ENCODE results near the gene NTM. TPM values are rescaled to one million over a fixed set of nuclear protein-coding genes. Genes with fewer than 3 reads are reported as not detected.

NTM gene
- total RNA-seq, 1 donor from 2014 or later = 4.3 TPM

DNA sequence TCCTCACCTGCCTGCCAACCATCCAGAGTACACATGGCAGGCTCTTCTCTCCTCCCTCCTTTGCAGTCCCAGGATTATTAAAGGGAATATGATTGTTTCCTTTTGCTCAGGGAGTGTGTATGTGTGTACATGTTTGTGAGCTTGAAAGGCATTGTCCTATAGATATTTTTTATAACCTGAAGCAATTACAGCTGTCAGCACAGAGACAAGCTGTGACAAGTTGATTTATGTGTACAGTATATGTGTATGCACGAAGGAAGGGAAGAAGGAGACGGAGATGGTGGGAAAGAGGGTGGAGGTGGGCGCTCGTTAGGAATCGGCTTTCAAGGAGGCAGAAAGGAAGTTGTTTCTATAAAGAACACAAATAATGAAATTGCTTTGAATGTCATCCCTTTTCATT is 537.0 kb downstream of the NTM start:
- no peak for TF ChIP-seq CTCF (IDR thresholded peaks at IDR 0.05; ENCODE audit: unreplicated experiment)
- Mint-ChIP-seq H3K36me3 (ENCODE audit: insufficient read depth) (no peaks in the 10 kb centered on the region), H3K9me3 (ENCODE audit: low read depth) (no peaks in the 10 kb centered on the region), H3K27ac (no peak overlapping the region), H3K4me1 (ENCODE audit: low read depth) (peaks cover 15% of the 10 kb centered on the region), H3K4me3 (ENCODE audit: low read depth) (no peak overlapping the region), H3K27me3 (peaks cover 66% of the 10 kb centered on the region)
- no peak for DNase-seq (ENCODE audit: low spot score, unreplicated experiment)

GRCh38 chr11:131908316-131908715 is 537.9 kb downstream of the NTM start:
- no peak for DNase-seq (ENCODE audit: low spot score, unreplicated experiment)
- H3K36me3 Mint-ChIP-seq (ENCODE audit: insufficient read depth) = no peaks in the 10 kb centered on the region
- no peak overlapping the region for H3K27ac Mint-ChIP-seq
- H3K4me3 Mint-ChIP-seq (ENCODE audit: low read depth) = no peak overlapping the region
- TF ChIP-seq CTCF (IDR thresholded peaks at IDR 0.05; ENCODE audit: unreplicated experiment) = no peak
- peaks cover 8% of the 10 kb centered on the region for H3K4me1 Mint-ChIP-seq (ENCODE audit: low read depth)
- H3K9me3 Mint-ChIP-seq (ENCODE audit: low read depth) = no peaks in the 10 kb centered on the region
- peaks cover 74% of the 10 kb centered on the region for H3K27me3 Mint-ChIP-seq

DNA sequence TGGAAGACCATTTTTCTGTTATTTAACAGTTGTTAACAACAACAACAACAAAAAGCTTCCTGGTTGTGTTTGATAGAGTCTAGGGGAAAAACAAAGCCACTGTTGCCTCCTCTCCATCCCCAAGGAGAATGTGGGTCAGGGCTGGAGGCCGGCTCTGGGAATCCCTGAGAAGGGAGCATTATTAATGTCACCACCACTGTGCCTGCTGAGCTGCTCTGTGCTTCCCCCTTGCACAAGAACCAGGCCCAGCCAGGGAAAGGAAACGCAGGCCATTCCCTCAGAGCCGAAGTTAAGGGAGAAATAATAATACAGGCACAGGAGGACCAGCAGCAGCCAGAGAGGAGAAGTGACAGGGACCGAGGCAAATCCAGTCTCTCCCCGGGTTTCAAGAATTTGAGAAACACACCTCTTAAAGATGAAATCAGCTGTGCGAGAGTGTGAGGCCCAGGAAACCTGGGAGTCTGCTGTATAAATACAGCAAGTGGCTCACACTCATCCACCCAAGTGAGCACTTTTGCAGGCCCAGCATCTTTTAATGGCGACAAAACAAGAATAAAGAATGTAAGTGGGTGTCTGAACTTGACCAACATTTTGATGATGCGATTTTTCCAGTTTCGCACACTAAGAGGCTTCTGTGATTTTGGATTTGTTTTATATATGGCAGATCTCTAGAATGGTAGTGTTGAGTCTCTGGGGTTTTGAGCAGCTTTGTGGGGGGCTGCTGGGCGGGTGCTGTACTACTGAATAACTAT is 539.2 kb downstream of the NTM start:
- no peak overlapping the region for H3K27ac Mint-ChIP-seq
- H3K9me3 Mint-ChIP-seq (ENCODE audit: low read depth) = no peaks in the 10 kb centered on the region
- peaks cover 4% of the 10 kb centered on the region for H3K4me1 Mint-ChIP-seq (ENCODE audit: low read depth)
- no peak for TF ChIP-seq CTCF (IDR thresholded peaks at IDR 0.05; ENCODE audit: unreplicated experiment)
- peak overlapping the region; percentile 58 for H3K4me3 Mint-ChIP-seq (ENCODE audit: low read depth)
- H3K36me3 Mint-ChIP-seq (ENCODE audit: insufficient read depth) = no peaks in the 10 kb centered on the region
- peaks cover 81% of the 10 kb centered on the region for H3K27me3 Mint-ChIP-seq
- DNase-seq (ENCODE audit: low spot score, unreplicated experiment) = no peak

DNA sequence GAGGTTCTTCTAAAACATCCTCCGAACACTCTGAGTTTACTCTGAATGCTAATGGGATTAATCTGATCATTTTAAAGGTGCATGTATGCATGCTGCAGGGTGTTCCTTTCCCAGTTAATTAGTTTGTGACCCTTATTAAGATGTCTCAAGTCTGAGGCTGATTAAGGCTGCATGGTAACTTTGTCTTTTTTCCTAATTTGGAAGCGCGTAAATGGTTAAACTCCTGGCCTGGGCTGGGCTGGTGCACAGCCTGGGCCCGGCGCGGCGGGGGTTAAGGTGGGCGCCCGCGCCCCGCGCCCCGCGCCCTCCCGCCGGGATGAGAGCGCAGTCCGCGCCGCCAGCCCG is 539.7 kb downstream of the NTM start:
- no peak for DNase-seq (ENCODE audit: low spot score, unreplicated experiment)
- Mint-ChIP-seq H3K4me3 (ENCODE audit: low read depth) (peak overlapping the region; percentile 58), H3K4me1 (ENCODE audit: low read depth) (peaks cover 4% of the 10 kb centered on the region), H3K36me3 (ENCODE audit: insufficient read depth) (no peaks in the 10 kb centered on the region), H3K27ac (no peak overlapping the region), H3K27me3 (peaks cover 81% of the 10 kb centered on the region), H3K9me3 (ENCODE audit: low read depth) (no peaks in the 10 kb centered on the region)
- TF ChIP-seq CTCF (IDR thresholded peaks at IDR 0.05; ENCODE audit: unreplicated experiment) = no peak

DNA sequence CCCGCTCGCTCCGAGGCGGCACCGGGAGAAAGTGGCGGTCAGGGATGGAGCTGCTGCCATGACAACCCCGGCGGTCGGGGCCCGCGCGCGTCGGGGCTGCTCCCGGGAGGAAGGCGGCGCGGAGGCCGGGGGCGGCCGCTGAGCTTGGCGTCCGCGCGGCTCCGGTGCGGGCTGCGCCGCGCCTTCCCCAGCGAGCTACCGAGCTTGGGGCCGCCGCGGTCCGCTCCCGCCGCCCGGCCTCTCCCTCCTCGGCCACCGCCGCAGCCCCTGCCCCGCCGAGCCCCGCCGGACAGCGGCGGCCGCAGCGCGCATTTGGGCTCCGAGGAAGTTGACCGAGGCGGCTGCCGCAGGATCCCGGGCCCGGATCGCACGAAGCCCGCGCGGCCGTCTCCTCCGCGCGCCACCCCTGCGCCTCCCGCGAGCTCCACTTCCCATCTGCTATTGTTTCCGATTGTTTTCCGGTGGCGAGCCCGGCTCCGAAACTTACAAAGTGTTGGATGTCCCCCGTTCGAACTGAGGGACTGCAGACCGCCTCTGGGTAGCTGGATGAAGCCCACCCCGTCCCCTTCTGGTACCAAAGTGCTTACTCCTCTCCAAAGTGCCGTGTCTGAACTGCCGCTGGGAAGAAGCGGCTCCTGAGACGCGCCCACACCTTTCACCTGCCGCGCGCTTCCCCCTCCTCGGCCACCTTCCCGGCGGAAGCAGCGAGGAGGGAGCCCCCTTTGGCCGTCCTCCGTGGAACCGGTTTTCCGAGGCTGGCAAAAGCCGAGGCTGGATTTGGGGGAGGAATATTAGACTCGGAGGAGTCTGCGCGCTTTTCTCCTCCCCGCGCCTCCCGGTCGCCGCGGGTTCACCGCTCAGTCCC is 540.3 kb downstream of the NTM start:
- no peaks in the 10 kb centered on the region for H3K9me3 Mint-ChIP-seq (ENCODE audit: low read depth)
- H3K36me3 Mint-ChIP-seq (ENCODE audit: insufficient read depth) = no peaks in the 10 kb centered on the region
- TF ChIP-seq CTCF (IDR thresholded peaks at IDR 0.05; ENCODE audit: unreplicated experiment) = no peak
- DNase-seq (ENCODE audit: low spot score, unreplicated experiment) = peak; percentile 21
- H3K4me1 Mint-ChIP-seq (ENCODE audit: low read depth) = peaks cover 4% of the 10 kb centered on the region
- H3K27me3 Mint-ChIP-seq = peaks cover 78% of the 10 kb centered on the region
- H3K4me3 Mint-ChIP-seq (ENCODE audit: low read depth) = peak overlapping the region; percentile 83
- H3K27ac Mint-ChIP-seq = no peak overlapping the region
